Colonic mucosa (tissue), 4 donors: ENCODE data around the gene CDK19. TPM values are rescaled to one million over a fixed set of nuclear protein-coding genes. Genes with fewer than 3 reads are reported as not detected.

Experiments used
- DNase-seq: peaks from one replicate; pipeline ENCODE4 v3.0.0-alpha.2; 2020
- H3K27ac ChIP-seq: fragments of 200-600 bp; one replicate; pipeline ENCODE4 v1.8.0; 2021
- H3K27me3 ChIP-seq: fragments of 200-600 bp; one replicate; pipeline ENCODE4 v1.8.0; 2021
- H3K36me3 ChIP-seq: fragments of 200-600 bp; one replicate; pipeline ENCODE4 v1.8.0; 2021
- H3K4me1 ChIP-seq: fragments of 200-600 bp; one replicate; pipeline ENCODE4 v1.8.0; 2021; ENCODE audit warnings: mild to moderate bottlenecking
- H3K4me3 ChIP-seq: fragments of 200-600 bp; one replicate; pipeline ENCODE4 v1.8.0; 2021
- H3K9ac ChIP-seq, 2 donors: one replicate each; pipeline ENCODE4 v1.7.0; 2013; ENCODE audit warnings: control low read depth in 2 of 2, low read depth in 2 of 2, low read length in 2 of 2
- H3K9me3 ChIP-seq: fragments of 200-600 bp; one replicate; pipeline ENCODE4 v1.8.0; 2021
- intact Hi-C: fragments of 100-400 bp; cut with DNase I; formaldehyde crosslinking; loops from one replicate; pipeline ENCODE4 v1.14.1; 2022
- total RNA-seq, 2 donors: library from RNA; stranded (reverse); fragmentation: NEBNext Ultra II Directional in 1 of 2; extraction: Animal tissue kit (Norgen Biotek cat#: 25700) in 1 of 2; gene quantifications; one replicate each; pipeline ENCODE4 v1.2.1, GENCODE V29; 2021
- TF ChIP-seq, protein P1 (sequence below): fragments of 200-600 bp; IDR thresholded peaks from one replicate; pipeline ENCODE4 v1.8.0; 2022; ENCODE audit warnings: antibody characterized with exemption, mild to moderate bottlenecking
- donor health status: healthy.
- donor health status: DM: no; HTN: no; CAD: no.
- donor health status: DM: no; HTN: no; CAD: no.

Gene CDK19
- total RNA-seq = 10 to 100 TPM; 20.2 to 36.5 TPM

DNA sequence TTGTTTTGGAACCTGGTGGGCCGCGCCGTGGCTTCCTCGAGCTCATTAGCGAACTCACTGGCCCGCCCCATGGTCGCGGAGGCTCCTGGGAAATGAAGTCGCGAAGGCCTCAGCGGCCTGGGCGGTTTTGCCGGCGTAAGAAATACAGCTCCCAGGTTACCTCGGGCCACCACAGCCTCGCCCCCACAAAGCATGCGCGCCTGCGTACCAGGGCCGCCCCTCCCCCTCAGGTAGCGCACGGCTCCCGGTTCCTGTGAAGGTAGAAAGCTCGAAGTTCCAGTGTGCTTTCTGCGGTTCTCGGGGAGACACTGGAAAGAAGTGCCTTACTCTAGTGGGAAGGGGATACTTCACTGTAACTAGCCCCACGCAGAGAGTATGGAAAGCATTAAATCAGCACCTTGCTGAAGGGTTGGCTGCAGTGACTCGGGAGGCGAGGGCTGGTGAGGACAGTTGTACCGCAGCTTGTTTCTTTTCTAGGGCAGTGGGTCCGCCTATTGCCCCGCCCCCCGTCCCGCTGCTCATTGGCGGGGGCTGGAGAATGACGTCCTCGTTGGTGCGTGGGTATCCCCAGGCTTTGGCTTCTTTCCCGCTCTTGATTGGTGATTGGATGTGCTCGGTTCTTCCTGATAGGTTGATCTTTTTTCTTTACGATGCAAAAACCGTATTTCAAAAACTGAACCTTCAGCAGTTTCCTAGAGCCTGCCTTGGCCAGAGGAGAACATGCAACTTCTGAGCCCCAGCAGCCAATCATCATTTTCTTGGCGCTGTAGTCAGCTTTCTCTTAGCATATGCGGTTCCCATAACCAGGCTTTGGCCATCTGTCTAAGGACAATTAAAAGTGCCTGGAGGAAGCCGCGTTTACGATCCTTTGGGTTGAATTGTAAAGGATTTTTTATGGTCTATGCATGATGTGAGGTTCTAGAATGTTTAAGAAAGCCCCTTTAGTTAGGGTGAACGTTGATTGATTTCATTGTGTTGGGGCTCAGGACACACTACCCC is at the start of gene CDK19:
TSS of gene CDK19 (minus strand) at position 59 of the 999 bp plus-strand sequence. CDS start 333 bp downstream, outside the sequence.
- H3K9me3 ChIP-seq = no peaks in the 10 kb centered on the region
- TF ChIP-seq, protein P1, sequence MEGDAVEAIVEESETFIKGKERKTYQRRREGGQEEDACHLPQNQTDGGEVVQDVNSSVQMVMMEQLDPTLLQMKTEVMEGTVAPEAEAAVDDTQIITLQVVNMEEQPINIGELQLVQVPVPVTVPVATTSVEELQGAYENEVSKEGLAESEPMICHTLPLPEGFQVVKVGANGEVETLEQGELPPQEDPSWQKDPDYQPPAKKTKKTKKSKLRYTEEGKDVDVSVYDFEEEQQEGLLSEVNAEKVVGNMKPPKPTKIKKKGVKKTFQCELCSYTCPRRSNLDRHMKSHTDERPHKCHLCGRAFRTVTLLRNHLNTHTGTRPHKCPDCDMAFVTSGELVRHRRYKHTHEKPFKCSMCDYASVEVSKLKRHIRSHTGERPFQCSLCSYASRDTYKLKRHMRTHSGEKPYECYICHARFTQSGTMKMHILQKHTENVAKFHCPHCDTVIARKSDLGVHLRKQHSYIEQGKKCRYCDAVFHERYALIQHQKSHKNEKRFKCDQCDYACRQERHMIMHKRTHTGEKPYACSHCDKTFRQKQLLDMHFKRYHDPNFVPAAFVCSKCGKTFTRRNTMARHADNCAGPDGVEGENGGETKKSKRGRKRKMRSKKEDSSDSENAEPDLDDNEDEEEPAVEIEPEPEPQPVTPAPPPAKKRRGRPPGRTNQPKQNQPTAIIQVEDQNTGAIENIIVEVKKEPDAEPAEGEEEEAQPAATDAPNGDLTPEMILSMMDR = no peak
- peak within 1 kb of the TSS; percentile 91 for H3K4me3 ChIP-seq
- intact Hi-C loops = loop anchor here (5.0 kb wide), 2 partner anchors 57 to 132 kb away; partner anchors contain the start of gene AMD1
- H3K27me3 ChIP-seq = no peaks in the 10 kb centered on the region
- DNase-seq = peak; percentile 98
- no peaks in the 10 kb centered on the region for H3K36me3 ChIP-seq
- H3K9ac ChIP-seq = peak within 1 kb of the TSS; percentile 93 to 96
- peaks cover 9% of the 10 kb centered on the region for H3K4me1 ChIP-seq
- peak within 1 kb of the TSS; percentile 85 for H3K27ac ChIP-seq

- no peaks in the 10 kb centered on the region for H3K36me3 ChIP-seq
- no peak overlapping the region for H3K4me3 ChIP-seq
- H3K27ac ChIP-seq = no peak overlapping the region
- H3K27me3 ChIP-seq = no peaks in the 10 kb centered on the region
- H3K4me1 ChIP-seq = no peaks in the 10 kb centered on the region
- DNase-seq = no peak
- TF ChIP-seq, protein P1 = no peak
- intact Hi-C loops = no loop called here
- H3K9ac ChIP-seq = no peak overlapping the region
- no peaks in the 10 kb centered on the region for H3K9me3 ChIP-seq
These were observed 49.6 kb upstream of the CDK19 start for GRCh38 chr6:110864824-110865223.

DNA sequence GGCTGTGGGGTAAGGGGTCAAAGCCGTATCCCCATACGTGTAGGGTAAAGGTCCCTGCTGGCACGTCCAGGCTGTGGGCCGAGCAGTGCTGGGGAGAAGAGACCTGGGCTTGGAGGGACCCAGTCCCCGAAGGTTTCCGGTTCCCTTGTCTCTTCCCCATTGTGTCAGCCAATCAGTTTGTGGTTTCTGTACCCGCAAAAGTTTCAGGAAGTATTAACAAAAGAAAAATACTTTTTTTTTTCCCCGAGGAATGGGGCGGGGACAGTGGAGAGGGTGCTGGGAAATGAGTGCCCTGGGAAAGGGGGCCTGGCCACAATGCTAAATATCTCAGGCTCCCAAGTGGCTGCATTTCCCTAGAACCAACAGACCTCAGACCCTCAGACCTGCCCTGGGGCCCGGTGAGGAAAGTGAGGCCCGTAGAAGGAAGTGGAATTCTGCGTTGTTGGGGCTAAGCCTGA is 44.1 kb upstream of the CDK19 start:
- Histone ChIP-seq H3K27me3 (no peaks in the 10 kb centered on the region), H3K4me1 (no peaks in the 10 kb centered on the region), H3K4me3 (no peak overlapping the region), H3K36me3 (no peaks in the 10 kb centered on the region), H3K9ac (no peak overlapping the region), H3K9me3 (no peaks in the 10 kb centered on the region), H3K27ac (no peak overlapping the region)
- intact Hi-C loops = no loop called here
- TF ChIP-seq, protein P1 = no peak
- no peak for DNase-seq

GRCh38 chr6:110858562-110859214 is 43.4 kb upstream of the CDK19 start:
- no peak overlapping the region for H3K27ac ChIP-seq
- no peak overlapping the region for H3K4me3 ChIP-seq
- TF ChIP-seq, protein P1 = no peak
- H3K36me3 ChIP-seq = no peaks in the 10 kb centered on the region
- no peaks in the 10 kb centered on the region for H3K4me1 ChIP-seq
- intact Hi-C loops = no loop called here
- DNase-seq = no peak
- no peaks in the 10 kb centered on the region for H3K9me3 ChIP-seq
- H3K27me3 ChIP-seq = no peaks in the 10 kb centered on the region
- H3K9ac ChIP-seq = no peak overlapping the region

- no peaks in the 10 kb centered on the region for H3K4me1 ChIP-seq
- H3K36me3 ChIP-seq = no peaks in the 10 kb centered on the region
- intact Hi-C loops = no loop called here
- H3K9ac ChIP-seq = no peak overlapping the region
- DNase-seq = no peak
- no peak overlapping the region for H3K27ac ChIP-seq
- TF ChIP-seq, protein P1 = no peak
- no peaks in the 10 kb centered on the region for H3K27me3 ChIP-seq
- no peaks in the 10 kb centered on the region for H3K9me3 ChIP-seq
- H3K4me3 ChIP-seq = no peak overlapping the region
These were observed 42.7 kb upstream of the CDK19 start for GRCh38 chr6:110858016-110858415.
